ENCODE results near the gene RNLS.

GRCh38 chr10:88459530-88459929, 123.6 kb downstream of the RNLS start:
- TF ChIP-seq POLR2AphosphoS5 (IDR thresholded peaks at IDR 0.05; ENCODE audit: low read depth, low read length) (no peak), SIN3A (IDR thresholded peaks at IDR 0.05; ENCODE audit: borderline replicate concordance, insufficient read depth, low read depth, low read length) (no peak), TCF7L2 (IDR thresholded peaks at IDR 0.05; ENCODE audit: low read depth, low read length) (no peak)
- TF ChIP-seq, protein P1, sequence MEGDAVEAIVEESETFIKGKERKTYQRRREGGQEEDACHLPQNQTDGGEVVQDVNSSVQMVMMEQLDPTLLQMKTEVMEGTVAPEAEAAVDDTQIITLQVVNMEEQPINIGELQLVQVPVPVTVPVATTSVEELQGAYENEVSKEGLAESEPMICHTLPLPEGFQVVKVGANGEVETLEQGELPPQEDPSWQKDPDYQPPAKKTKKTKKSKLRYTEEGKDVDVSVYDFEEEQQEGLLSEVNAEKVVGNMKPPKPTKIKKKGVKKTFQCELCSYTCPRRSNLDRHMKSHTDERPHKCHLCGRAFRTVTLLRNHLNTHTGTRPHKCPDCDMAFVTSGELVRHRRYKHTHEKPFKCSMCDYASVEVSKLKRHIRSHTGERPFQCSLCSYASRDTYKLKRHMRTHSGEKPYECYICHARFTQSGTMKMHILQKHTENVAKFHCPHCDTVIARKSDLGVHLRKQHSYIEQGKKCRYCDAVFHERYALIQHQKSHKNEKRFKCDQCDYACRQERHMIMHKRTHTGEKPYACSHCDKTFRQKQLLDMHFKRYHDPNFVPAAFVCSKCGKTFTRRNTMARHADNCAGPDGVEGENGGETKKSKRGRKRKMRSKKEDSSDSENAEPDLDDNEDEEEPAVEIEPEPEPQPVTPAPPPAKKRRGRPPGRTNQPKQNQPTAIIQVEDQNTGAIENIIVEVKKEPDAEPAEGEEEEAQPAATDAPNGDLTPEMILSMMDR (IDR thresholded peaks at IDR 0.05): no peak

All from Panc1 (cell line).